Liver (tissue), 9 donors: ENCODE measurements around the gene GRK3. TPM values are rescaled to one million over a fixed set of nuclear protein-coding genes. Genes with fewer than 3 reads are reported as not detected.

Experiments
- DNase-seq: peaks from one replicate; pipeline ENCODE4 v3.0.0-alpha.2; 2017; ENCODE audit warnings: low spot score
- H3K27ac ChIP-seq, 2 donors: one replicate each; pipeline ENCODE4 v1.7.0; 2013; ENCODE audit warnings: inconsistent platforms in 2 of 2, low read length in 2 of 2, control low read depth in 1 of 2, low read depth in 1 of 2, mild to moderate bottlenecking in 1 of 2
- H3K27me3 ChIP-seq, 4 donors: one replicate each; pipeline versions ENCODE4 v1.6.1 to v1.7.0; 2013; ENCODE audit warnings: low read length in 3 of 4, inconsistent platforms in 1 of 4, mild to moderate bottlenecking in 1 of 4, moderate library complexity in 1 of 4; ENCODE audit not compliant: control insufficient read depth in 4 of 4, insufficient read depth in 4 of 4
- H3K36me3 ChIP-seq, 4 donors: one replicate each; pipeline versions ENCODE4 v1.6.1 to v1.7.0; 2013; ENCODE audit warnings: low read length in 3 of 4, mild to moderate bottlenecking in 3 of 4, low read depth in 1 of 4, moderate library complexity in 1 of 4; ENCODE audit not compliant: control insufficient read depth in 4 of 4, insufficient read depth in 3 of 4
- H3K4me1 ChIP-seq, 4 donors: one replicate each; pipeline versions ENCODE4 v1.6.1 to v1.7.0; 2013; ENCODE audit warnings: low read length in 3 of 4, mild to moderate bottlenecking in 3 of 4, moderate library complexity in 1 of 4; ENCODE audit not compliant: control insufficient read depth in 4 of 4, insufficient read depth in 4 of 4
- H3K4me3 ChIP-seq, 3 donors: one replicate each; pipeline versions ENCODE4 v1.6.1 to v1.7.0; 2013; ENCODE audit warnings: low read length in 3 of 3, control low read depth in 1 of 3, low read depth in 1 of 3, mild to moderate bottlenecking in 1 of 3
- H3K9ac ChIP-seq, 2 donors: one replicate each; pipeline ENCODE4 v1.7.0; 2013; ENCODE audit warnings: low read length in 2 of 2, mild to moderate bottlenecking in 2 of 2, moderate library complexity in 2 of 2, control low read depth in 1 of 2, low read depth in 1 of 2
- H3K9me3 ChIP-seq, 4 donors: one replicate each; pipeline versions ENCODE4 v1.6.1 to v1.7.0; 2013; ENCODE audit warnings: low read length in 3 of 4; ENCODE audit not compliant: control insufficient read depth in 4 of 4
- ATF3 ChIP-seq: IDR thresholded peaks from 2 replicates; pipeline ENCODE4 v1.6.1; 2016; ENCODE audit warnings: antibody characterized with exemption
- EGR1 ChIP-seq, 2 donors: IDR thresholded peaks; 2 replicates each; pipeline ENCODE4 v1.6.1; 2016 to 2018; ENCODE audit warnings: antibody characterized with exemption in 2 of 2, low read depth in 2 of 2
- FOXA1 ChIP-seq: IDR thresholded peaks from 2 replicates; pipeline ENCODE4 v1.6.1; 2016; ENCODE audit warnings: antibody characterized with exemption
- FOXA2 ChIP-seq: IDR thresholded peaks from 2 replicates; pipeline ENCODE4 v1.6.1; 2016; ENCODE audit warnings: antibody characterized with exemption
- GABPA ChIP-seq, 2 donors: IDR thresholded peaks in 1 of 2; conservative IDR thresholded peaks in 1 of 2; 2 replicates each; pipeline ENCODE4 v1.6.1; 2016; ENCODE audit warnings: antibody characterized with exemption in 2 of 2, mild to moderate bottlenecking in 1 of 2, moderate library complexity in 1 of 2
- HNF4A ChIP-seq, 2 donors: conservative IDR thresholded peaks; 2 replicates each; pipeline ENCODE4 v1.6.1; 2016; ENCODE audit warnings: antibody characterized with exemption in 2 of 2, mild to moderate bottlenecking in 2 of 2
- HNF4G ChIP-seq: IDR thresholded peaks from 2 replicates; pipeline ENCODE4 v1.6.1; 2016; ENCODE audit warnings: antibody characterized with exemption
- JUND ChIP-seq, 2 donors: IDR thresholded peaks; 2 replicates each; pipeline ENCODE4 v1.6.1; 2016; ENCODE audit warnings: antibody characterized with exemption in 2 of 2
- NR2F2 ChIP-seq: IDR thresholded peaks from 2 replicates; pipeline ENCODE4 v1.6.1; 2016; ENCODE audit warnings: antibody characterized with exemption
- RAD21 ChIP-seq, 2 donors: IDR thresholded peaks; 2 replicates each; pipeline ENCODE4 v1.6.1; 2016; ENCODE audit warnings: antibody characterized with exemption in 2 of 2, mild to moderate bottlenecking in 2 of 2
- REST ChIP-seq: IDR thresholded peaks from 2 replicates; pipeline ENCODE4 v1.6.1; 2016; ENCODE audit warnings: antibody characterized with exemption, mild to moderate bottlenecking
- RXRA ChIP-seq, 2 donors: IDR thresholded peaks; 2 replicates each; pipeline ENCODE4 v1.6.1; 2017 to 2018; ENCODE audit warnings: antibody characterized with exemption in 2 of 2, mild to moderate bottlenecking in 1 of 2
- SP1 ChIP-seq: IDR thresholded peaks from 2 replicates; pipeline ENCODE4 v1.6.1; 2018; ENCODE audit warnings: antibody characterized with exemption, mild to moderate bottlenecking
- TAF1 ChIP-seq: conservative IDR thresholded peaks from 2 replicates; pipeline ENCODE4 v1.6.1; 2016; ENCODE audit warnings: antibody characterized with exemption, mild to moderate bottlenecking
- YY1 ChIP-seq: IDR thresholded peaks from 2 replicates; pipeline ENCODE4 v1.6.1; 2016; ENCODE audit warnings: antibody characterized with exemption, mild to moderate bottlenecking
- WGBS: extraction: QIAGEN DNeasy Blood & Tissue Kit; methylation state at CpG from one replicate; pipeline ENCODE4 v1.1.7; 2013; 5-methylcytosine and 5-hydroxymethylcytosine counted together
- polyA plus RNA-seq, 2 donors: library from polyadenylated mRNA; stranded (reverse) in 1 of 2; unstranded in 1 of 2; fragments of 200-250 nt in 1 of 2; fragments of >200 nt in 1 of 2; fragmentation: Nextera tagmentation in 1 of 2; extraction: Ambion mirVana in 1 of 2; gene quantifications; one replicate each; pipeline versions ENCODE4 v1.2.1 to v1.2.3, GENCODE V29; 2013 to 2015
- total RNA-seq, 2 donors: library from RNA; depleted of rRNA; stranded (reverse); fragments of >200 nt; gene quantifications; one replicate each; pipeline ENCODE4 v1.2.3, GENCODE V29; 2014
- TF ChIP-seq, protein P1 (sequence below): IDR thresholded peaks from 2 replicates; pipeline ENCODE4 v1.6.1; 2016; ENCODE audit warnings: antibody characterized with exemption
- TF ChIP-seq, protein P2 (sequence below): fragments of 150-350 bp; IDR thresholded peaks from 2 replicates; pipeline ENCODE4 v1.5.1; 2017; ENCODE audit warnings: improper control_type of control experiment, low read depth, low read length; ENCODE audit not compliant: missing input control
- TF ChIP-seq, protein P3 (sequence below): IDR thresholded peaks from 2 replicates; pipeline ENCODE4 v1.6.1; 2016; ENCODE audit warnings: antibody characterized with exemption
- donor health status: healthy.
- donor health status: healthy.
- donor health status: healthy.
- donor health status: healthy.
- donor health status: healthy.

GRK3 gene
- total and polyA plus RNA-seq, 4 donors, result 0.79 to 6.5 (median 2.4) TPM

GRCh38 chr22:25627271-25627852 lies 62.9 kb downstream of the GRK3 start:
- H3K4me1 ChIP-seq, result no peaks in the 10 kb centered on the region
- no peak for DNase-seq
- H3K27me3 ChIP-seq, result no peaks in the 10 kb centered on the region
- no peaks in the 10 kb centered on the region for H3K9me3 ChIP-seq
- no peak overlapping the region for H3K9ac ChIP-seq
- no peak for TF ChIP-seq FOXA1
- TF ChIP-seq RXRA (IDR thresholded peaks at IDR 0.05), result no peak
- no peak for TF ChIP-seq TAF1
- no peak for TF ChIP-seq HNF4A (conservative IDR thresholded peaks at IDR 0.05)
- no peak for TF ChIP-seq FOXA2
- TF ChIP-seq, protein P1, sequence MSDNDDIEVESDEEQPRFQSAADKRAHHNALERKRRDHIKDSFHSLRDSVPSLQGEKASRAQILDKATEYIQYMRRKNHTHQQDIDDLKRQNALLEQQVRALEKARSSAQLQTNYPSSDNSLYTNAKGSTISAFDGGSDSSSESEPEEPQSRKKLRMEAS, result no peak
- TF ChIP-seq, protein P2, sequence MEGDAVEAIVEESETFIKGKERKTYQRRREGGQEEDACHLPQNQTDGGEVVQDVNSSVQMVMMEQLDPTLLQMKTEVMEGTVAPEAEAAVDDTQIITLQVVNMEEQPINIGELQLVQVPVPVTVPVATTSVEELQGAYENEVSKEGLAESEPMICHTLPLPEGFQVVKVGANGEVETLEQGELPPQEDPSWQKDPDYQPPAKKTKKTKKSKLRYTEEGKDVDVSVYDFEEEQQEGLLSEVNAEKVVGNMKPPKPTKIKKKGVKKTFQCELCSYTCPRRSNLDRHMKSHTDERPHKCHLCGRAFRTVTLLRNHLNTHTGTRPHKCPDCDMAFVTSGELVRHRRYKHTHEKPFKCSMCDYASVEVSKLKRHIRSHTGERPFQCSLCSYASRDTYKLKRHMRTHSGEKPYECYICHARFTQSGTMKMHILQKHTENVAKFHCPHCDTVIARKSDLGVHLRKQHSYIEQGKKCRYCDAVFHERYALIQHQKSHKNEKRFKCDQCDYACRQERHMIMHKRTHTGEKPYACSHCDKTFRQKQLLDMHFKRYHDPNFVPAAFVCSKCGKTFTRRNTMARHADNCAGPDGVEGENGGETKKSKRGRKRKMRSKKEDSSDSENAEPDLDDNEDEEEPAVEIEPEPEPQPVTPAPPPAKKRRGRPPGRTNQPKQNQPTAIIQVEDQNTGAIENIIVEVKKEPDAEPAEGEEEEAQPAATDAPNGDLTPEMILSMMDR, result no peak
- TF ChIP-seq YY1, result no peak
- TF ChIP-seq RAD21 (IDR thresholded peaks at IDR 0.05), result no peak
- no peak for TF ChIP-seq JUND (IDR thresholded peaks at IDR 0.05)
- no peak for TF ChIP-seq ATF3
- TF ChIP-seq HNF4G, result no peak
- no peak for TF ChIP-seq NR2F2
- no peak for TF ChIP-seq SP1
- TF ChIP-seq REST, result no peak
- TF ChIP-seq, protein P3, sequence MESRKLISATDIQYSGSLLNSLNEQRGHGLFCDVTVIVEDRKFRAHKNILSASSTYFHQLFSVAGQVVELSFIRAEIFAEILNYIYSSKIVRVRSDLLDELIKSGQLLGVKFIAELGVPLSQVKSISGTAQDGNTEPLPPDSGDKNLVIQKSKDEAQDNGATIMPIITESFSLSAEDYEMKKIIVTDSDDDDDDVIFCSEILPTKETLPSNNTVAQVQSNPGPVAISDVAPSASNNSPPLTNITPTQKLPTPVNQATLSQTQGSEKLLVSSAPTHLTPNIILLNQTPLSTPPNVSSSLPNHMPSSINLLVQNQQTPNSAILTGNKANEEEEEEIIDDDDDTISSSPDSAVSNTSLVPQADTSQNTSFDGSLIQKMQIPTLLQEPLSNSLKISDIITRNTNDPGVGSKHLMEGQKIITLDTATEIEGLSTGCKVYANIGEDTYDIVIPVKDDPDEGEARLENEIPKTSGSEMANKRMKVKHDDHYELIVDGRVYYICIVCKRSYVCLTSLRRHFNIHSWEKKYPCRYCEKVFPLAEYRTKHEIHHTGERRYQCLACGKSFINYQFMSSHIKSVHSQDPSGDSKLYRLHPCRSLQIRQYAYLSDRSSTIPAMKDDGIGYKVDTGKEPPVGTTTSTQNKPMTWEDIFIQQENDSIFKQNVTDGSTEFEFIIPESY, result no peak
- no peak for TF ChIP-seq EGR1 (IDR thresholded peaks at IDR 0.05; ENCODE audit: low read depth in 2 of 2)
- no peak for TF ChIP-seq GABPA (IDR thresholded peaks at IDR 0.05 in 1 of 2, conservative IDR thresholded peaks at IDR 0.05 in 1 of 2)
- 63% methylated on average over 4 of the region's 4 CpGs for WGBS
- no peak overlapping the region for H3K27ac ChIP-seq
- no peak overlapping the region for H3K4me3 ChIP-seq
- H3K36me3 ChIP-seq, result no peaks in the 10 kb centered on the region
